MM.1S (cell line): ENCODE results near the gene EHMT2.

ENCODE experiments used
- EZH2 ChIP-seq: fragments of 300-600 bp; sonication (generic); optimal IDR thresholded peaks from 2 replicates; pipeline ENCODE3; 2017; ENCODE audit warnings: low read depth, mild to moderate bottlenecking, antibody characterized with exemption, low read length, mixed read lengths
- TF ChIP-seq, protein P1 (sequence below): fragments of 300-600 bp; sonication (generic); IDR thresholded peaks from 2 replicates; pipeline ENCODE4 v1.5.1; 2016; ENCODE audit warnings: antibody characterized with exemption, low read length, mixed read lengths

DNA sequence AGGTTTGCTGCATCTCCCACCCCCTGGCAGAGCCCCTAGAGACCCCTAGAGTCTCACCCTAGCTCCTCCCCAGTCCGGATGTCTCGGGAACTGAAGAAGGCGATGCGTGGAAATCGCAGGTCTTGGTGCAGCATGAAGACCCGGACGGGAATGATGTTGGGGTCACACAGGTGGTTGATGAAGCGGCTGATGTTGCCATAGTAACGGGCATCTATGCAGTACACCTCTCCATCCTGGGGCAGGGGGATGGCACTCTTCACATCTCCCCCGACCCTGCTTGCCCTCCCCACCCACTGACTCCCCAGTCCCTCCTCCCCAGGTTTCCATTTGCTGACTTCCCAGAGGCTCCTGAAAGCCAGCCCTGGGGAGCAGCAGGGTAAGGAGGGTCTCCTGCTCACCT, 16.9 kb downstream of the EHMT2 start:
- TF ChIP-seq, protein P1, sequence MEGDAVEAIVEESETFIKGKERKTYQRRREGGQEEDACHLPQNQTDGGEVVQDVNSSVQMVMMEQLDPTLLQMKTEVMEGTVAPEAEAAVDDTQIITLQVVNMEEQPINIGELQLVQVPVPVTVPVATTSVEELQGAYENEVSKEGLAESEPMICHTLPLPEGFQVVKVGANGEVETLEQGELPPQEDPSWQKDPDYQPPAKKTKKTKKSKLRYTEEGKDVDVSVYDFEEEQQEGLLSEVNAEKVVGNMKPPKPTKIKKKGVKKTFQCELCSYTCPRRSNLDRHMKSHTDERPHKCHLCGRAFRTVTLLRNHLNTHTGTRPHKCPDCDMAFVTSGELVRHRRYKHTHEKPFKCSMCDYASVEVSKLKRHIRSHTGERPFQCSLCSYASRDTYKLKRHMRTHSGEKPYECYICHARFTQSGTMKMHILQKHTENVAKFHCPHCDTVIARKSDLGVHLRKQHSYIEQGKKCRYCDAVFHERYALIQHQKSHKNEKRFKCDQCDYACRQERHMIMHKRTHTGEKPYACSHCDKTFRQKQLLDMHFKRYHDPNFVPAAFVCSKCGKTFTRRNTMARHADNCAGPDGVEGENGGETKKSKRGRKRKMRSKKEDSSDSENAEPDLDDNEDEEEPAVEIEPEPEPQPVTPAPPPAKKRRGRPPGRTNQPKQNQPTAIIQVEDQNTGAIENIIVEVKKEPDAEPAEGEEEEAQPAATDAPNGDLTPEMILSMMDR, result no peak
- no peak for TF ChIP-seq EZH2
